Activated T-cell treated with anti-CD3 and anti-CD28 coated beads, Interleukin-2, amount 50 U/mL, for 4 hours (primary cell): ENCODE results near the gene CDKL2. TPM values are rescaled to one million over a fixed set of nuclear protein-coding genes. Genes with fewer than 3 reads are reported as not detected.
A peak's percentile ranks its signal among the peaks of the same experiment; 100 is the strongest.
"Not testable (repeated sequence)": the region's sequence is repeated elsewhere in the genome, so short reads cannot be mapped to it uniquely, and the experiment has no call there.

Experiments
- ATAC-seq, 2 donors: fragments of 200-7000 bp; cut with Tn5 transposase; one replicate each; pipeline ENCODE4 v1.10.0; 2021
- DNase-seq: peaks from one replicate; pipeline ENCODE4 v3.0.0-alpha.2; 2020
- H3K27me3 Mint-ChIP-seq: one replicate; pipeline ENCODE4 v1.8.0; 2021; ENCODE audit warnings: low read depth, mixed read lengths
- H3K36me3 Mint-ChIP-seq: one replicate; pipeline ENCODE4 v1.8.0; 2022; ENCODE audit warnings: mixed read lengths; ENCODE audit not compliant: insufficient read depth
- H3K4me1 Mint-ChIP-seq: one replicate; pipeline ENCODE4 v1.8.0; 2021; ENCODE audit warnings: low read depth, mixed read lengths
- H3K4me3 Mint-ChIP-seq: one replicate; pipeline ENCODE4 v1.8.0; 2021; ENCODE audit warnings: mild to moderate bottlenecking, moderate library complexity, mixed read lengths
- H3K9me3 Mint-ChIP-seq: one replicate; pipeline ENCODE4 v1.8.0; 2021; ENCODE audit warnings: mixed read lengths
- total RNA-seq, 3 donors: library from RNA; stranded (reverse); gene quantifications; one replicate each; pipeline ENCODE4 v1.2.1, GENCODE V29; 2021

Gene CDKL2
- total RNA-seq, 3 donors from 2014 or later = 0.08 to 0.33 TPM; not detected in 1

DNA sequence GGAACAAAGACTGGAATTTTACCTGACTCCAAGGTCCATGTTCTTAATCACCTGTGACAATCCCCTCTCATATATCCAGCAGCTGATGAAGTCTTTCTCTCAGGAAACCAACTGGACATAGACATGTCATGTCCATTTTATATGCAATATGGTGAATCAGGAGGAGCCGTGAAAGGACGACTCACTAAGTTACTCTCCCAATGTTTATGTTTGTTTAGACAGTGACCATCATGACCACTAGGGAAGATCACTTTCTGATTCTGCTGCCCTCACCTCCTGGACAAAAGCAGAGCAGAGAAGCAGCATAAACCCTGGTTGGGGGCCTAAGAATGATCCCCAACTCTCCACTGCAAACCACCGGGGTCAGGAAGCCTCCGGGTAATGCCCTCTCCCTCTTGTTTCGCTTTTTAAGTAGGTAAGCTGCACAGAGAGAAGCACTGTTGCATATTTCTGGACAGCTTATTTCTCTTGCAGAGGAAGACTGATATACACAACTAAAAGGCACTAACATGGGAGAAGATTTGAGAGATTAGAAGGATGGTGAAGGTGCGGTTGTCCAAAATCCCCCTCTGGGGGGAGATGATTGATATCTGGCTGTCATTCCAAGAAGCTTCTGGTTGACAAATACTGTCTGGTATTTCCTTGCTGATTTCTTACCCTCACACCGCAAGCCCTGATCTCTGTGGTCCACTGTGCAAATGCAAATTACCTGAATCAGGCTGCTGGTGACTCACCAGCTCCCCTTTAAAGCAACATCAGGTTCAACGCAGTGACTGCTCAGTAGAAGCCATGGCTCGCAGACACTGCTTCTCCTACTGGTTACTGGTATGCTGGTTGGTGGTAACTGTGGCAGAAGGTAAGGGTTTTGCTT is 74.8 kb downstream of the CDKL2 start, which contains the start of gene ODAPH:
Gene ODAPH (plus strand): TSS at position 773 of the 871 bp plus-strand sequence. CDS start 17 bp downstream, at position 790.
- ATAC-seq = peak; percentile 89 to 95
- H3K4me3 Mint-ChIP-seq = no peak within 1 kb of the TSS

DNA sequence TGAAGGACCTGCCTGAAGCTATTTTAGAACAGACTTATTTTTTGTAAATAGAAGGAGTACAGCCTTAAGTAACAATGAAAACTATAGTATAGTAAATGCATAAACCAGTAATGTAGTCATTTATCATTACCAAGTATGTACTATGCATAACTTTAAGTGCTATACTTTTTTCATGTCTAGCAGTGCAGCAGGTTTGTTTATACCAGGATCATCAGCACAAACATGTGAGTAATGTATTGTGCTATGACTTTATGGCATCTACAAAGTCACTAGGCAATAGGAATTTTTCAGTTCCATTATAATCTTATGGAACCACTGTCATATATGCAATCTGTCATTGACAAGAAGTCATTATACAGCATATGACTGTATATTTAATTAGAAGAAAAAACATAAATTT is 77.9 kb downstream of the CDKL2 start:
- ATAC-seq = no peak
- H3K36me3 Mint-ChIP-seq = no peaks in the 10 kb centered on the region
- no peak overlapping the region for H3K4me3 Mint-ChIP-seq
- H3K27me3 Mint-ChIP-seq = peaks cover 7% of the 10 kb centered on the region
- H3K4me1 Mint-ChIP-seq = peaks cover 6% of the 10 kb centered on the region
- DNase-seq = no peak
- H3K9me3 Mint-ChIP-seq = no peaks in the 10 kb centered on the region

More for the DNA sequence above, 74.8 kb downstream of the CDKL2 start, which contains the start of gene ODAPH:
- no peaks in the 10 kb centered on the region for H3K9me3 Mint-ChIP-seq
- H3K4me1 Mint-ChIP-seq = peaks cover 6% of the 10 kb centered on the region
- no peaks in the 10 kb centered on the region for H3K36me3 Mint-ChIP-seq
- DNase-seq = peak; percentile 9
- peaks cover 13% of the 10 kb centered on the region for H3K27me3 Mint-ChIP-seq

GRCh38 chr4:75549019-75549418 is 81.3 kb downstream of the CDKL2 start:
- Mint-ChIP-seq H3K36me3 (peaks cover 3% of the 10 kb centered on the region), H3K27me3 (no peaks in the 10 kb centered on the region), H3K4me1 (no peaks in the 10 kb centered on the region), H3K4me3 (no peak overlapping the region), H3K9me3 (no peaks in the 10 kb centered on the region)
- ATAC-seq (no peak), DNase-seq (no peak)

DNA sequence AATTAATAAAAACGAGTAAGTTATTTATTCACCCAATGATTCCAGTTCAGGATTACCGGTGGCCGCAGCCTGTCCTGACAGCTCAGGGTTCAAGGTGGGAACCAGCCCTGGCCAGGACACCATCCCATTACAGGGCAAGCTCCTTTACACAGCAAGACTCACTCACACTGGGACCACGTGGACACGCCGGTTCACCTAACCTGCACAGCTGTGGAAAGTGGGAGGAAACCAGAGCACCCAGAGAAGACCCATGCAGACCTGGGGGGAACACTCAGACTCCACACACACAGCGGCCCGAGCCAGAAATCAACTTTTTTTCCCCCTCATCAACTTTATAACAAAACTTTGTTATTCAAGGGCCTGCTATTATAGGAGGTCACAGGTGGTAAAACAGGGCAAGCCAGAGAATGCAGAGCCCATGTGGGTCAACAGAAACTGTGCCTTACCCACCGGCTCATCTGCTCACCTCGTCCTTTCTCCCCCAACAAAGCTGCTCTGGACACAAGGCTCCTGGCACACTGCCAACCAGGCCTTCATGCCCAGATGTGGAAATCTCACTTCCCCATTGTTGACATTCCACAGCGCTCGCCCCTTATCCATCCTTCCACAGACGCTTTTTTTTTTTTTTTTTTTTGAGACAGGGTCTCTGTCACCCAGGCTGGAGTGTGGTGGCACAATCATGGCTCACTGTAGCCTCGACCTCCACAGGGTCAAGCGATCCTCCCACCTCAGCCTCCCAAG is 82.5 kb downstream of the CDKL2 start:
- DNase-seq (no peak), ATAC-seq (no peak)
- H3K36me3 Mint-ChIP-seq = peaks cover 10% of the 10 kb centered on the region
- no peak overlapping the region for H3K4me3 Mint-ChIP-seq
- H3K4me1 Mint-ChIP-seq = no peaks in the 10 kb centered on the region
- H3K9me3 Mint-ChIP-seq = no peaks in the 10 kb centered on the region
- H3K27me3 Mint-ChIP-seq = no peaks in the 10 kb centered on the region

- DNase-seq (no peak), ATAC-seq (no peak)
- H3K9me3 Mint-ChIP-seq = no peaks in the 10 kb centered on the region
- no peaks in the 10 kb centered on the region for H3K4me1 Mint-ChIP-seq
- no peaks in the 10 kb centered on the region for H3K27me3 Mint-ChIP-seq
- no peak overlapping the region for H3K4me3 Mint-ChIP-seq
- H3K36me3 Mint-ChIP-seq = peaks cover 14% of the 10 kb centered on the region
Observed at GRCh38 chr4:75545526-75545925, 84.8 kb downstream of the CDKL2 start.

GRCh38 chr4:75544870-75545269 is 85.5 kb downstream of the CDKL2 start:
- DNase-seq = no peak
- H3K9me3 Mint-ChIP-seq = no peaks in the 10 kb centered on the region
- peaks cover 18% of the 10 kb centered on the region for H3K36me3 Mint-ChIP-seq
- no peaks in the 10 kb centered on the region for H3K4me1 Mint-ChIP-seq
- H3K27me3 Mint-ChIP-seq = no peaks in the 10 kb centered on the region
- H3K4me3 Mint-ChIP-seq = no peak overlapping the region
- ATAC-seq = no peak

GRCh38 chr4:75544220-75544619 is 86.1 kb downstream of the CDKL2 start:
- not testable (repeated sequence) for H3K4me1 Mint-ChIP-seq, ATAC-seq, H3K4me3 Mint-ChIP-seq, H3K9me3 Mint-ChIP-seq, H3K27me3 Mint-ChIP-seq, DNase-seq
- peaks cover 23% of the 10 kb centered on the region for H3K36me3 Mint-ChIP-seq

- no peaks in the 10 kb centered on the region for H3K4me1 Mint-ChIP-seq
- no peak for DNase-seq
- H3K4me3 Mint-ChIP-seq = no peak overlapping the region
- ATAC-seq = peak; percentile 37 to 58
- no peaks in the 10 kb centered on the region for H3K9me3 Mint-ChIP-seq
- no peaks in the 10 kb centered on the region for H3K27me3 Mint-ChIP-seq
- peaks cover 24% of the 10 kb centered on the region for H3K36me3 Mint-ChIP-seq
Observed at GRCh38 chr4:75542824-75543223, 87.5 kb downstream of the CDKL2 start.

- H3K4me1 Mint-ChIP-seq, H3K9me3 Mint-ChIP-seq, H3K27me3 Mint-ChIP-seq: not testable (repeated sequence)
Observed at GRCh38 chr4:75537308-75537707, 93.0 kb downstream of the CDKL2 start.

GRCh38 chr4:75533926-75534325 is 96.4 kb downstream of the CDKL2 start:
- DNase-seq, H3K4me1 Mint-ChIP-seq, H3K4me3 Mint-ChIP-seq, H3K27me3 Mint-ChIP-seq, ATAC-seq: not testable (repeated sequence)
- Mint-ChIP-seq H3K36me3 (peaks cover 37% of the 10 kb centered on the region), H3K9me3 (peaks cover 15% of the 10 kb centered on the region)

More at GRCh38 chr4:75537308-75537707, 93.0 kb downstream of the CDKL2 start:
- not testable (repeated sequence) for ATAC-seq, H3K4me3 Mint-ChIP-seq, DNase-seq
- H3K36me3 Mint-ChIP-seq = peaks cover 29% of the 10 kb centered on the region

DNA sequence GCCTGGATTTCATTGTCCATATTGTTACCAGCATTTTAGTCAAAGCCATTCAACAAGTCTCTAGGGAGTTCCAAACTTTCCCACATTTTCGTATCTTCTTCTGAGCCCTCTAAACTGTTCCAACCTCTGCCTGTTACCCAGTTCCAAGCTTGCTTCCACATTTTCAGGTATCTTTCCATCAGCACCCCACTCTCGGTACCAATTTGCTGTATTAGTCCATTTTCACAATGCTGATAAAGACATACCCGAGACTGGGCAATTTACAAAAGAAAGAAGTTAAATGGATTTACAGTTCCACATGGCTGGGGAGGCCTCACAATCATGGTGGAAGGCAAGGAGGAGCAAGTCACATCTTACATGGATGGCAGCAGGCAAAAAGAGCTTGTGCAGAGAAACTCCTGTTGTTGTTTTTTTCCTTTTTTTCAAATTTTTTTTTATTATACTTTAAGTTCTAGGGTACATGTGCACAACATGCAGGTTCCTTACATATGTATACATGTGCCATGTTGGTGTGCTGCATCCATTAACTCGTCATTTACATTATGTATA is 96.9 kb downstream of the CDKL2 start:
- not testable (repeated sequence) for DNase-seq, H3K4me1 Mint-ChIP-seq, H3K4me3 Mint-ChIP-seq, ATAC-seq, H3K27me3 Mint-ChIP-seq
- Mint-ChIP-seq H3K9me3 (peaks cover 15% of the 10 kb centered on the region), H3K36me3 (peaks cover 37% of the 10 kb centered on the region)

- Mint-ChIP-seq H3K36me3 (peaks cover 42% of the 10 kb centered on the region), H3K9me3 (peaks cover 15% of the 10 kb centered on the region)
- not testable (repeated sequence) for H3K27me3 Mint-ChIP-seq, ATAC-seq, H3K4me1 Mint-ChIP-seq, DNase-seq, H3K4me3 Mint-ChIP-seq
Observed at GRCh38 chr4:75531536-75532143, 98.7 kb downstream of the CDKL2 start.

- Mint-ChIP-seq H3K27me3 (no peaks in the 10 kb centered on the region), H3K9me3 (peaks cover 15% of the 10 kb centered on the region), H3K4me3 (no peak overlapping the region), H3K36me3 (peaks cover 46% of the 10 kb centered on the region), H3K4me1 (peaks cover 3% of the 10 kb centered on the region)
- DNase-seq = no peak
- no peak for ATAC-seq
Observed at GRCh38 chr4:75530556-75531322, 99.6 kb downstream of the CDKL2 start.
